GM23248 (cell line): ENCODE data around the gene NUDT12. TPM values are rescaled to one million over a fixed set of nuclear protein-coding genes. Genes with fewer than 3 reads are reported as not detected.

Source experiments
- DNase-seq: peaks from one replicate; pipeline ENCODE4 v3.0.0-alpha.2; 2015
- H2AFZ ChIP-seq: fragments of 200-600 bp; sonication (generic); 2 replicates; pipeline ENCODE4 v1.6.1; 2016; ENCODE audit warnings: antibody characterized with exemption
- H3F3A ChIP-seq: fragments of 200-600 bp; sonication (generic); 2 replicates; pipeline ENCODE4 v1.6.1; 2016; ENCODE audit warnings: mild to moderate bottlenecking, antibody characterized with exemption, mixed run types; ENCODE audit not compliant: insufficient read depth
- H3K27ac ChIP-seq: fragments of 200-600 bp; sonication (generic); 2 replicates; pipeline ENCODE4 v1.5.1; 2016; ENCODE audit warnings: mild to moderate bottlenecking
- H3K27me3 ChIP-seq: fragments of 200-600 bp; sonication (generic); replicated peaks from 2 replicates; pipeline ENCODE4 v1.6.1; 2016; ENCODE audit warnings: mild to moderate bottlenecking; ENCODE audit not compliant: insufficient read depth
- H3K36me3 ChIP-seq: fragments of 200-600 bp; sonication (generic); 2 replicates; pipeline ENCODE4 v1.6.1; 2016; ENCODE audit warnings: low read depth, mild to moderate bottlenecking
- H3K4me1 ChIP-seq: fragments of 200-600 bp; sonication (generic); 2 replicates; pipeline ENCODE4 v1.6.1; 2016; ENCODE audit warnings: mild to moderate bottlenecking; ENCODE audit not compliant: insufficient read depth
- H3K4me2 ChIP-seq: fragments of 200-600 bp; sonication (generic); one replicate; pipeline ENCODE4 v1.6.1; 2016; ENCODE audit warnings: mild to moderate bottlenecking; ENCODE audit not compliant: unreplicated experiment
- H3K4me3 ChIP-seq: fragments of 200-600 bp; sonication (generic); 2 replicates; pipeline ENCODE4 v1.5.1; 2016; ENCODE audit warnings: mild to moderate bottlenecking
- H3K79me2 ChIP-seq: fragments of 200-600 bp; sonication (generic); 2 replicates; pipeline ENCODE4 v1.6.1; 2016; ENCODE audit warnings: mild to moderate bottlenecking; ENCODE audit not compliant: insufficient read depth
- H3K9ac ChIP-seq: fragments of 200-600 bp; sonication (generic); 2 replicates; pipeline ENCODE4 v1.6.1; 2016; ENCODE audit warnings: mild to moderate bottlenecking
- H3K9me2 ChIP-seq: fragments of 200-600 bp; sonication (generic); 2 replicates; pipeline ENCODE4 v1.6.1; 2016; ENCODE audit warnings: mixed run types, mild to moderate bottlenecking, moderate library complexity; ENCODE audit not compliant: insufficient read depth
- H3K9me3 ChIP-seq: fragments of 200-600 bp; sonication (generic); one replicate; pipeline ENCODE4 v1.6.1; 2017; ENCODE audit warnings: low read depth
- H4K20me1 ChIP-seq: fragments of 200-600 bp; sonication (generic); 2 replicates; pipeline ENCODE4 v1.6.0; 2016; ENCODE audit not compliant: insufficient read depth
- EZH2 ChIP-seq: fragments of 200-600 bp; sonication (generic); IDR thresholded peaks from 2 replicates; pipeline ENCODE4 v1.6.1; 2018; ENCODE audit warnings: antibody characterized with exemption, mild to moderate bottlenecking; ENCODE audit not compliant: insufficient read depth, poor library complexity, severe bottlenecking
- EZH2phosphoT487 ChIP-seq: fragments of 200-600 bp; sonication (generic); IDR thresholded peaks from 2 replicates; pipeline ENCODE4 v1.6.1; 2018; ENCODE audit warnings: antibody characterized with exemption, moderate library complexity, mild to moderate bottlenecking, low read depth; ENCODE audit not compliant: insufficient read depth
- WGBS, 2 experiments: methylation state at CpG; one replicate each; pipeline ENCODE4 v1.1.6; 2015 to 2017; ENCODE audit warnings: low lambda C conversion rate in 2 of 2, low coverage in 1 of 2; ENCODE audit errors: missing lambda C conversion rate in 2 of 2; 5-methylcytosine and 5-hydroxymethylcytosine counted together
- in situ Hi-C: fragments of 300-500 bp; cut with MboI; formaldehyde crosslinking; loops from 2 replicates; pipeline ENCODE4 v1.15.0; 2020
- polyA plus RNA-seq: library from polyadenylated mRNA; unstranded; fragments of >200 nt; fragmentation: Nextera tagmentation; extraction: Ambion mirVana; gene quantifications from 2 replicates; pipeline ENCODE4 v1.2.1, GENCODE V29; 2016
- total RNA-seq: library from RNA; depleted of rRNA; stranded (reverse); fragments of >200 nt; shearing (Covaris generic); gene quantifications from 2 replicates; pipeline ENCODE4 v1.2.3, GENCODE V29; 2014

NUDT12 gene
- total and polyA plus RNA-seq, 2 experiments from 2014 or later: 6.7 to 8.9 TPM

GRCh38 chr5:103546858-103547257 lies 15.7 kb downstream of the NUDT12 start:
- no peaks in the 10 kb centered on the region for H3F3A ChIP-seq
- H3K36me3 ChIP-seq: peaks cover 5% of the 10 kb centered on the region; the same call in 1 of the 2 replicates
- no peak overlapping the region for H3K4me3 ChIP-seq
- H3K4me2 ChIP-seq: no peak overlapping the region
- H3K9ac ChIP-seq: no peak overlapping the region
- H3K4me1 ChIP-seq: no peaks in the 10 kb centered on the region; the same call in 1 of the 2 replicates
- H3K9me2 ChIP-seq: no peaks in the 10 kb centered on the region
- H2AFZ ChIP-seq: no peak overlapping the region
- no peaks in the 10 kb centered on the region for H3K9me3 ChIP-seq
- DNase-seq: no peak
- H3K79me2 ChIP-seq: no peaks in the 10 kb centered on the region
- TF ChIP-seq EZH2phosphoT487: no peak
- no peak for TF ChIP-seq EZH2
- WGBS, 2 experiments: 72 to 80% methylated on average over 2 of the region's 2 CpGs
- H3K27me3 ChIP-seq: no peaks in the 10 kb centered on the region
- no peak overlapping the region for H3K27ac ChIP-seq
- in situ Hi-C loops: no loop called here
- H4K20me1 ChIP-seq: no peaks in the 10 kb centered on the region

- H3F3A ChIP-seq: no peaks in the 10 kb centered on the region
- no peak overlapping the region for H2AFZ ChIP-seq
- no peaks in the 10 kb centered on the region for H3K9me2 ChIP-seq
- H3K79me2 ChIP-seq: no peaks in the 10 kb centered on the region
- DNase-seq: no peak
- H3K4me1 ChIP-seq: no peaks in the 10 kb centered on the region; the same call in 1 of the 2 replicates
- no peak overlapping the region for H3K4me3 ChIP-seq
- no peaks in the 10 kb centered on the region for H3K27me3 ChIP-seq
- no peak overlapping the region for H3K4me2 ChIP-seq
- no peaks in the 10 kb centered on the region for H3K36me3 ChIP-seq
- H4K20me1 ChIP-seq: no peaks in the 10 kb centered on the region
- no peaks in the 10 kb centered on the region for H3K9me3 ChIP-seq
- no peak for TF ChIP-seq EZH2
- no peak for TF ChIP-seq EZH2phosphoT487
- H3K9ac ChIP-seq: no peak overlapping the region
- in situ Hi-C loops: no loop called here
- no peak overlapping the region for H3K27ac ChIP-seq
These were observed 20.1 kb downstream of the NUDT12 start for GRCh38 chr5:103542441-103542840.

GRCh38 chr5:103541569-103541968 lies 21.0 kb downstream of the NUDT12 start:
- in situ Hi-C loops: no loop called here
- H3K79me2 ChIP-seq: no peaks in the 10 kb centered on the region
- WGBS, 2 experiments: 78 to 79% methylated on average over 3 of the region's 3 CpGs
- H3F3A ChIP-seq: no peaks in the 10 kb centered on the region
- H3K27ac ChIP-seq: no peak overlapping the region
- no peaks in the 10 kb centered on the region for H4K20me1 ChIP-seq
- no peaks in the 10 kb centered on the region for H3K9me3 ChIP-seq
- H3K36me3 ChIP-seq: no peaks in the 10 kb centered on the region
- no peak overlapping the region for H3K4me2 ChIP-seq
- H2AFZ ChIP-seq: no peak overlapping the region
- H3K4me1 ChIP-seq: no peaks in the 10 kb centered on the region; the same call in 1 of the 2 replicates
- DNase-seq: no peak
- TF ChIP-seq EZH2phosphoT487 (no peak), EZH2 (no peak)
- no peak overlapping the region for H3K9ac ChIP-seq
- no peak overlapping the region for H3K4me3 ChIP-seq
- H3K9me2 ChIP-seq: no peaks in the 10 kb centered on the region
- H3K27me3 ChIP-seq: no peaks in the 10 kb centered on the region

GRCh38 chr5:103541114-103541513 lies 21.5 kb downstream of the NUDT12 start:
- H3K4me2 ChIP-seq: no peak overlapping the region
- H4K20me1 ChIP-seq: no peaks in the 10 kb centered on the region
- TF ChIP-seq EZH2 (no peak), EZH2phosphoT487 (no peak)
- H3K79me2 ChIP-seq: no peaks in the 10 kb centered on the region
- in situ Hi-C loops: no loop called here
- H3K4me3 ChIP-seq: no peak overlapping the region
- H3K4me1 ChIP-seq: no peaks in the 10 kb centered on the region; the same call in 1 of the 2 replicates
- DNase-seq: no peak
- H3K9ac ChIP-seq: no peak overlapping the region
- no peak overlapping the region for H2AFZ ChIP-seq
- H3K9me3 ChIP-seq: no peaks in the 10 kb centered on the region
- H3K27ac ChIP-seq: no peak overlapping the region
- H3K36me3 ChIP-seq: no peaks in the 10 kb centered on the region
- no peaks in the 10 kb centered on the region for H3K9me2 ChIP-seq
- WGBS, 2 experiments: 65 to 67% methylated on average over 2 of the region's 2 CpGs
- H3F3A ChIP-seq: no peaks in the 10 kb centered on the region
- no peaks in the 10 kb centered on the region for H3K27me3 ChIP-seq
